Stimulated activated naive CD8-positive, alpha-beta T cell treated with anti-CD3 and anti-CD28 coated beads, Interleukin-15, amount 100 ng/mL, for 72 hours (primary cell): ENCODE results near the gene TTC22.

ENCODE experiments used
- ATAC-seq: fragments of 150-1000 bp; cut with Tn5 transposase; 2 replicates; pipeline ENCODE4 v1.10.0; 2021; ENCODE audit warnings: mild to moderate bottlenecking, moderate library complexity
- DNase-seq, 2 donors: peaks; one replicate each; pipeline ENCODE4 v3.0.0; 2021 to 2022
- H3K27ac Mint-ChIP-seq, 2 donors: one replicate each; pipeline ENCODE4 v1.8.0; 2022; ENCODE audit warnings: mild to moderate bottlenecking in 2 of 2, mixed read lengths in 2 of 2, moderate library complexity in 2 of 2
- H3K27me3 Mint-ChIP-seq: one replicate; pipeline ENCODE4 v1.8.0; 2022; ENCODE audit warnings: mixed read lengths
- H3K4me1 Mint-ChIP-seq: one replicate; pipeline ENCODE4 v1.8.0; 2022; ENCODE audit warnings: mild to moderate bottlenecking, mixed read lengths
- H3K4me3 Mint-ChIP-seq, 2 donors: one replicate each; pipeline ENCODE4 v1.8.0; 2022; ENCODE audit warnings: mild to moderate bottlenecking in 2 of 2, mixed read lengths in 2 of 2, moderate library complexity in 1 of 2
- H3K9me3 Mint-ChIP-seq, 2 donors: one replicate each; pipeline ENCODE4 v1.8.0; 2022; ENCODE audit warnings: mixed read lengths in 2 of 2

The TTC22 gene

GRCh38 chr1:54800899-54801759 lies at the start of gene TTC22:
TTC22 (minus strand) TSS chr1:54801323; CDS start chr1:54801163, 160 bp downstream.
- Mint-ChIP-seq H3K4me3 (peak within 1 kb of the TSS; percentile 84 to 92), H3K27me3 (no peaks in the 10 kb centered on the region), H3K9me3 (no peaks in the 10 kb centered on the region), H3K4me1 (peaks cover 60% of the 10 kb centered on the region), H3K27ac (peak within 1 kb of the TSS; percentile 86 to 87)
- ATAC-seq (peak; percentile 78), DNase-seq (peak; percentile 76 to 82)

GRCh38 chr1:54850737-54851136 lies 49.6 kb upstream of the TTC22 start:
- no peak for DNase-seq
- Mint-ChIP-seq H3K27me3 (no peaks in the 10 kb centered on the region), H3K4me1 (no peaks in the 10 kb centered on the region), H3K4me3 (no peak overlapping the region), H3K27ac (no peak overlapping the region), H3K9me3 (no peaks in the 10 kb centered on the region)
- ATAC-seq: no peak

GRCh38 chr1:54850069-54850730 lies 49.1 kb upstream of the TTC22 start:
- Mint-ChIP-seq H3K4me3 (no peak overlapping the region), H3K9me3 (no peaks in the 10 kb centered on the region)
- no peak for DNase-seq

GRCh38 chr1:54849219-54850068 lies 48.3 kb upstream of the TTC22 start:
- no peak overlapping the region for H3K4me3 Mint-ChIP-seq
- DNase-seq: no peak
- no peak for ATAC-seq
- H3K27ac Mint-ChIP-seq: no peak overlapping the region
- no peaks in the 10 kb centered on the region for H3K4me1 Mint-ChIP-seq
- no peaks in the 10 kb centered on the region for H3K9me3 Mint-ChIP-seq
- no peaks in the 10 kb centered on the region for H3K27me3 Mint-ChIP-seq

More at GRCh38 chr1:54850069-54850730, 49.1 kb upstream of the TTC22 start:
- no peaks in the 10 kb centered on the region for H3K27me3 Mint-ChIP-seq
- H3K4me1 Mint-ChIP-seq: no peaks in the 10 kb centered on the region
- no peak for ATAC-seq
- no peak overlapping the region for H3K27ac Mint-ChIP-seq

GRCh38 chr1:54848134-54848948 lies 47.2 kb upstream of the TTC22 start:
- Mint-ChIP-seq H3K4me3 (no peak overlapping the region), H3K4me1 (no peaks in the 10 kb centered on the region), H3K9me3 (no peaks in the 10 kb centered on the region), H3K27me3 (no peaks in the 10 kb centered on the region), H3K27ac (peak overlapping the region in 1 of 2 donors; percentile 19)
- DNase-seq (no peak), ATAC-seq (no peak)

- H3K27ac Mint-ChIP-seq: no peak overlapping the region
- H3K9me3 Mint-ChIP-seq: no peaks in the 10 kb centered on the region
- H3K4me3 Mint-ChIP-seq: no peak overlapping the region
- ATAC-seq (no peak), DNase-seq (no peak)
- H3K27me3 Mint-ChIP-seq: no peaks in the 10 kb centered on the region
- H3K4me1 Mint-ChIP-seq: no peaks in the 10 kb centered on the region
Measured at GRCh38 chr1:54846716-54847284, 45.7 kb upstream of the TTC22 start.

- no peaks in the 10 kb centered on the region for H3K9me3 Mint-ChIP-seq
- no peak overlapping the region for H3K4me3 Mint-ChIP-seq
- no peaks in the 10 kb centered on the region for H3K27me3 Mint-ChIP-seq
- H3K4me1 Mint-ChIP-seq: no peaks in the 10 kb centered on the region
- ATAC-seq (no peak), DNase-seq (no peak)
- no peak overlapping the region for H3K27ac Mint-ChIP-seq
Measured at GRCh38 chr1:54846301-54846700, 45.2 kb upstream of the TTC22 start.

- no peak for ATAC-seq
- no peak overlapping the region for H3K4me3 Mint-ChIP-seq
- no peaks in the 10 kb centered on the region for H3K9me3 Mint-ChIP-seq
- no peaks in the 10 kb centered on the region for H3K4me1 Mint-ChIP-seq
- H3K27ac Mint-ChIP-seq: peak overlapping the region in 1 of 2 donors; percentile 43
- DNase-seq: no peak
- no peaks in the 10 kb centered on the region for H3K27me3 Mint-ChIP-seq
Measured at GRCh38 chr1:54845772-54846171, 44.6 kb upstream of the TTC22 start.

- no peaks in the 10 kb centered on the region for H3K4me1 Mint-ChIP-seq
- no peaks in the 10 kb centered on the region for H3K27me3 Mint-ChIP-seq
- H3K4me3 Mint-ChIP-seq: no peak overlapping the region
- DNase-seq (no peak), ATAC-seq (no peak)
- no peak overlapping the region for H3K27ac Mint-ChIP-seq
- no peaks in the 10 kb centered on the region for H3K9me3 Mint-ChIP-seq
Measured at GRCh38 chr1:54844564-54844963, 43.4 kb upstream of the TTC22 start.

GRCh38 chr1:54843449-54843848 lies 42.3 kb upstream of the TTC22 start:
- ATAC-seq (no peak), DNase-seq (no peak)
- Mint-ChIP-seq H3K27ac (no peak overlapping the region), H3K4me1 (no peaks in the 10 kb centered on the region), H3K9me3 (no peaks in the 10 kb centered on the region), H3K4me3 (no peak overlapping the region), H3K27me3 (no peaks in the 10 kb centered on the region)

GRCh38 chr1:54842963-54843362 lies 41.8 kb upstream of the TTC22 start:
- ATAC-seq (no peak), DNase-seq (no peak)
- no peaks in the 10 kb centered on the region for H3K4me1 Mint-ChIP-seq
- no peaks in the 10 kb centered on the region for H3K27me3 Mint-ChIP-seq
- H3K27ac Mint-ChIP-seq: no peak overlapping the region
- H3K4me3 Mint-ChIP-seq: no peak overlapping the region
- H3K9me3 Mint-ChIP-seq: no peaks in the 10 kb centered on the region

GRCh38 chr1:54842206-54842915 lies 41.2 kb upstream of the TTC22 start:
- DNase-seq (no peak), ATAC-seq (no peak)
- no peak overlapping the region for H3K27ac Mint-ChIP-seq
- no peaks in the 10 kb centered on the region for H3K27me3 Mint-ChIP-seq
- no peak overlapping the region for H3K4me3 Mint-ChIP-seq
- H3K4me1 Mint-ChIP-seq: no peaks in the 10 kb centered on the region
- H3K9me3 Mint-ChIP-seq: no peaks in the 10 kb centered on the region

- H3K4me3 Mint-ChIP-seq: no peak overlapping the region
- H3K27me3 Mint-ChIP-seq: no peaks in the 10 kb centered on the region
- no peak for DNase-seq
- H3K27ac Mint-ChIP-seq: no peak overlapping the region
- H3K4me1 Mint-ChIP-seq: no peaks in the 10 kb centered on the region
- H3K9me3 Mint-ChIP-seq: no peaks in the 10 kb centered on the region
- ATAC-seq: no peak
Measured at GRCh38 chr1:54839824-54840223, 38.7 kb upstream of the TTC22 start.

- no peaks in the 10 kb centered on the region for H3K9me3 Mint-ChIP-seq
- H3K27me3 Mint-ChIP-seq: no peaks in the 10 kb centered on the region
- H3K4me1 Mint-ChIP-seq: no peaks in the 10 kb centered on the region
- ATAC-seq: no peak
- no peak overlapping the region for H3K27ac Mint-ChIP-seq
- DNase-seq: no peak
- no peak overlapping the region for H3K4me3 Mint-ChIP-seq
Measured at GRCh38 chr1:54838565-54839180, 37.5 kb upstream of the TTC22 start.
